Astrocyte (in vitro differentiated cells and primary cell): ENCODE data around the gene HLCS. TPM values are rescaled to one million over a fixed set of nuclear protein-coding genes. Genes with fewer than 3 reads are reported as not detected.

Source experiments
- DNase-seq: peaks from one replicate; pipeline ENCODE4 v3.0.0-alpha.2; 2010; ENCODE audit warnings: low read depth
- FAIRE-seq: peaks from 2 replicates; lab custom pipeline; 2011; peaks lifted over from hg19 to GRCh38; lab: Jason Lieb, UNC
- H2AFZ ChIP-seq: 2 replicates; pipeline ENCODE4 v1.6.0; 2012; ENCODE audit warnings: low read depth, low read length, inconsistent platforms
- H3K27ac ChIP-seq: 2 replicates; pipeline ENCODE4 v1.5.1; 2011; ENCODE audit warnings: low read depth, low read length, inconsistent platforms
- H3K27me3 ChIP-seq: 2 replicates; pipeline ENCODE4 v1.6.0; 2011; ENCODE audit warnings: low read length, inconsistent platforms; ENCODE audit not compliant: insufficient read depth
- H3K36me3 ChIP-seq: 2 replicates; pipeline ENCODE4 v1.5.1; 2011; ENCODE audit warnings: low read length, inconsistent platforms; ENCODE audit not compliant: insufficient read depth
- H3K4me1 ChIP-seq: 2 replicates; pipeline ENCODE4 v1.5.1; 2011; ENCODE audit warnings: low read length, inconsistent platforms; ENCODE audit not compliant: insufficient read depth
- H3K4me2 ChIP-seq: 2 replicates; pipeline ENCODE4 v1.6.0; 2012; ENCODE audit warnings: low read length, inconsistent platforms
- H3K4me3 ChIP-seq: 2 replicates; pipeline ENCODE4 v1.5.1; 2011; ENCODE audit warnings: low read depth, mild to moderate bottlenecking, low read length, inconsistent platforms; ENCODE audit not compliant: insufficient read depth
- H3K79me2 ChIP-seq: 2 replicates; pipeline ENCODE4 v1.6.0; 2012; ENCODE audit warnings: mild to moderate bottlenecking, low read length, inconsistent platforms; ENCODE audit not compliant: insufficient read depth
- H3K9ac ChIP-seq: 2 replicates; pipeline ENCODE4 v1.6.0; 2012; ENCODE audit warnings: mild to moderate bottlenecking, low read length, inconsistent platforms
- H3K9me3 ChIP-seq: 2 replicates; pipeline ENCODE4 v1.5.1; 2012; ENCODE audit warnings: low read depth, mild to moderate bottlenecking, low read length, inconsistent platforms; ENCODE audit not compliant: insufficient read depth
- H4K20me1 ChIP-seq: 2 replicates; pipeline ENCODE4 v1.6.0; 2012; ENCODE audit warnings: low read length, inconsistent platforms; ENCODE audit not compliant: insufficient read depth
- H3K27ac Mint-ChIP-seq: one replicate; pipeline ENCODE4 v1.8.0; 2021; ENCODE audit warnings: mild to moderate bottlenecking, mixed read lengths; ENCODE audit not compliant: unreplicated experiment
- H3K27me3 Mint-ChIP-seq: one replicate; pipeline ENCODE4 v1.8.0; 2021; ENCODE audit warnings: low read depth, mixed read lengths; ENCODE audit not compliant: unreplicated experiment
- H3K36me3 Mint-ChIP-seq: one replicate; pipeline ENCODE4 v1.8.0; 2021; ENCODE audit warnings: low read depth, mixed read lengths; ENCODE audit not compliant: unreplicated experiment
- H3K4me1 Mint-ChIP-seq: one replicate; pipeline ENCODE4 v1.8.0; 2021; ENCODE audit warnings: low read depth, mixed read lengths; ENCODE audit not compliant: unreplicated experiment
- H3K4me3 Mint-ChIP-seq: one replicate; pipeline ENCODE4 v1.8.0; 2021; ENCODE audit warnings: mild to moderate bottlenecking, moderate library complexity, mixed read lengths; ENCODE audit not compliant: unreplicated experiment
- H3K9me3 Mint-ChIP-seq: one replicate; pipeline ENCODE4 v1.8.0; 2021; ENCODE audit warnings: mild to moderate bottlenecking, mixed read lengths; ENCODE audit not compliant: unreplicated experiment
- EZH2 ChIP-seq: IDR thresholded peaks from 2 replicates; pipeline ENCODE4 v1.6.1; 2012; ENCODE audit warnings: mild to moderate bottlenecking, low read length, inconsistent platforms; ENCODE audit not compliant: insufficient read depth
- total RNA-seq: library from RNA; stranded (reverse); gene quantifications from 2 replicates; pipeline ENCODE4 v1.2.1, GENCODE V29; 2021
- TF ChIP-seq, protein P1 (sequence below): IDR thresholded peaks from 2 replicates; pipeline ENCODE4 v1.5.1; 2011; ENCODE audit warnings: low read depth, mild to moderate bottlenecking, inconsistent platforms, low read length, moderate library complexity; ENCODE audit not compliant: insufficient read depth

The HLCS gene
- total RNA-seq, 1 donor from 2014 or later: 20.9 TPM

- peaks cover 7% of the 10 kb centered on the region for H3K4me1 Mint-ChIP-seq
- Histone ChIP-seq H3K4me2 (peak overlapping the region; percentile 23), H4K20me1 (no peaks in the 10 kb centered on the region), H3K9ac (peak overlapping the region; percentile 15), H3K4me3 (no peak overlapping the region), H3K9me3 (no peaks in the 10 kb centered on the region), H3K27me3 (no peaks in the 10 kb centered on the region), H3K4me1 (peaks cover 7% of the 10 kb centered on the region), H3K27ac (no peak overlapping the region), H3K36me3 (no peaks in the 10 kb centered on the region), H3K79me2 (peaks cover 3% of the 10 kb centered on the region), H2AFZ (no peak overlapping the region)
- no peaks in the 10 kb centered on the region for H3K9me3 Mint-ChIP-seq
- H3K27ac Mint-ChIP-seq: no peak overlapping the region
- DNase-seq (no peak), FAIRE-seq (no peak)
- TF ChIP-seq, protein P1, sequence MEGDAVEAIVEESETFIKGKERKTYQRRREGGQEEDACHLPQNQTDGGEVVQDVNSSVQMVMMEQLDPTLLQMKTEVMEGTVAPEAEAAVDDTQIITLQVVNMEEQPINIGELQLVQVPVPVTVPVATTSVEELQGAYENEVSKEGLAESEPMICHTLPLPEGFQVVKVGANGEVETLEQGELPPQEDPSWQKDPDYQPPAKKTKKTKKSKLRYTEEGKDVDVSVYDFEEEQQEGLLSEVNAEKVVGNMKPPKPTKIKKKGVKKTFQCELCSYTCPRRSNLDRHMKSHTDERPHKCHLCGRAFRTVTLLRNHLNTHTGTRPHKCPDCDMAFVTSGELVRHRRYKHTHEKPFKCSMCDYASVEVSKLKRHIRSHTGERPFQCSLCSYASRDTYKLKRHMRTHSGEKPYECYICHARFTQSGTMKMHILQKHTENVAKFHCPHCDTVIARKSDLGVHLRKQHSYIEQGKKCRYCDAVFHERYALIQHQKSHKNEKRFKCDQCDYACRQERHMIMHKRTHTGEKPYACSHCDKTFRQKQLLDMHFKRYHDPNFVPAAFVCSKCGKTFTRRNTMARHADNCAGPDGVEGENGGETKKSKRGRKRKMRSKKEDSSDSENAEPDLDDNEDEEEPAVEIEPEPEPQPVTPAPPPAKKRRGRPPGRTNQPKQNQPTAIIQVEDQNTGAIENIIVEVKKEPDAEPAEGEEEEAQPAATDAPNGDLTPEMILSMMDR: no peak
- no peak for TF ChIP-seq EZH2
- no peaks in the 10 kb centered on the region for H3K27me3 Mint-ChIP-seq
- H3K4me3 Mint-ChIP-seq: no peak overlapping the region
- peaks cover 10% of the 10 kb centered on the region for H3K36me3 Mint-ChIP-seq
Measured at GRCh38 chr21:36902331-36902730, 64.1 kb downstream of the HLCS start.

DNA sequence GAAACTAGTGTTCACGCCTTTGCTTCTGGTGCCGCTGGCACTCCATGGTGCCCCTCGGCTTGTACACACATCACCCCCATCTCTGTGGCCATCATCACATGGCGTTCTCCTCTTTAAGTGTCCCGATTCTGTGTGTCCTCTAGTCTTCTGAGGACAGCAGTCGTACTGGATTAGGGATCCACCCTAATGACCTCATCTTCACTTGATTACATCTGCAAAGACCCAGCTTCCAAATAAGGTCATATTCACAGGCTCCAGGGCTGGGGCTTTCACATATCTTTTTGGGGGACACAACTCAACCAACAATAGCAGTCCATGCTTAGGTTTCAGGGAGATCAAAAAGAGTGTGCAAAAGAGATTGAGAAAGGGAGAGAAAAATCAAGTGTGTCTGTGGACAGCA is 64.9 kb downstream of the HLCS start:
- FAIRE-seq (no peak), DNase-seq (no peak)
- H3K27me3 ChIP-seq: no peaks in the 10 kb centered on the region
- no peak overlapping the region for H3K27ac ChIP-seq
- peaks cover 7% of the 10 kb centered on the region for H3K4me1 Mint-ChIP-seq
- no peak overlapping the region for H3K4me3 ChIP-seq
- peaks cover 7% of the 10 kb centered on the region for H3K4me1 ChIP-seq
- peaks cover 3% of the 10 kb centered on the region for H3K79me2 ChIP-seq
- TF ChIP-seq, protein P1: no peak
- no peak for TF ChIP-seq EZH2
- H3K36me3 ChIP-seq: peaks cover 2% of the 10 kb centered on the region
- H3K9ac ChIP-seq: no peak overlapping the region
- H3K27ac Mint-ChIP-seq: no peak overlapping the region
- H2AFZ ChIP-seq: no peak overlapping the region
- H4K20me1 ChIP-seq: no peaks in the 10 kb centered on the region
- H3K9me3 Mint-ChIP-seq: no peaks in the 10 kb centered on the region
- no peak overlapping the region for H3K4me3 Mint-ChIP-seq
- no peak overlapping the region for H3K4me2 ChIP-seq
- no peaks in the 10 kb centered on the region for H3K9me3 ChIP-seq
- H3K36me3 Mint-ChIP-seq: peaks cover 11% of the 10 kb centered on the region
- H3K27me3 Mint-ChIP-seq: no peaks in the 10 kb centered on the region

DNA sequence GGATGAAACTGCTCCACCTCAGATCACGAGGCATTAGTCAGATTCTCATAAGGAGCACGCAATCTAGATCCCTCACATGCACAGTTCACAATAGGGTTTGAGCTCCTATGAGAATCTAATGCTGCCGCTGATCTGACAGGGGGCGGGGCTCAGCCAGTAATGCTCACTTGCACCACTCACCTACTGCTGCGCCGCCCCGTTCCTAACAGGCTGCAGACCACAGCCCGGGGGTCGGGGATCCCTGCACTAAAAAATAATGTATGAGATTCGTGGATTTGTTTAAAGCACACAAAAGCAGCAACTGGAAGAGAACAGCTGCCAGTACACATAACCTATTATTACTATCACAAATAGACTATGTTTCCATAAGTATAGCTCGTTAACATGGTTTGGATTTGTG is 72.9 kb downstream of the HLCS start:
- no peak overlapping the region for H2AFZ ChIP-seq
- H3K27ac ChIP-seq: no peak overlapping the region
- H3K27me3 ChIP-seq: no peaks in the 10 kb centered on the region
- DNase-seq: no peak
- no peak for FAIRE-seq
- peaks cover 3% of the 10 kb centered on the region for H3K36me3 ChIP-seq
- Mint-ChIP-seq H3K27ac (no peak overlapping the region), H3K4me3 (no peak overlapping the region), H3K27me3 (no peaks in the 10 kb centered on the region), H3K4me1 (no peaks in the 10 kb centered on the region), H3K36me3 (peaks cover 40% of the 10 kb centered on the region), H3K9me3 (peaks cover 4% of the 10 kb centered on the region)
- no peaks in the 10 kb centered on the region for H4K20me1 ChIP-seq
- H3K4me3 ChIP-seq: no peak overlapping the region
- no peak overlapping the region for H3K9ac ChIP-seq
- H3K9me3 ChIP-seq: no peaks in the 10 kb centered on the region
- H3K79me2 ChIP-seq: peaks cover 2% of the 10 kb centered on the region
- TF ChIP-seq EZH2: no peak
- TF ChIP-seq, protein P1: no peak
- H3K4me2 ChIP-seq: no peak overlapping the region
- H3K4me1 ChIP-seq: peaks cover 6% of the 10 kb centered on the region
